HG02870 (cell line): ENCODE results near the gene CDH15.

ENCODE experiments used
- ATAC-seq: cut with Tn5 transposase; IDR thresholded peaks from one replicate; pipeline ENCODE4 v1.9.1; 2021; ENCODE audit warnings: mild to moderate bottlenecking, moderate library complexity; ENCODE audit not compliant: unreplicated experiment

Gene CDH15

GRCh38 chr16:89170346-89171215 lies 967 bp upstream of the CDH15 start:
- ATAC-seq: no peak

- no peak for ATAC-seq
Measured at GRCh38 chr16:89172171-89172527, 601 bp downstream of the CDH15 start.

- ATAC-seq: no peak
Measured at GRCh38 chr16:89172528-89173173, 1.1 kb downstream of the CDH15 start.

GRCh38 chr16:89173174-89173921 lies 1.8 kb downstream of the CDH15 start:
- ATAC-seq: no peak

GRCh38 chr16:89174055-89174827 lies 2.7 kb downstream of the CDH15 start:
- ATAC-seq: no peak

GRCh38 chr16:89174877-89175276 lies 3.3 kb downstream of the CDH15 start:
- ATAC-seq: no peak

- no peak for ATAC-seq
Measured at GRCh38 chr16:89175280-89176146, 4.0 kb downstream of the CDH15 start.

- ATAC-seq: no peak
Measured at GRCh38 chr16:89176147-89176690, 4.7 kb downstream of the CDH15 start.

- no peak for ATAC-seq
Measured at GRCh38 chr16:89176717-89177116, 5.2 kb downstream of the CDH15 start.

- ATAC-seq: no peak
Measured at GRCh38 chr16:89177501-89177900, 6.0 kb downstream of the CDH15 start.

- no peak for ATAC-seq
Measured at GRCh38 chr16:89178453-89179147, 7.1 kb downstream of the CDH15 start.

- no peak for ATAC-seq
Measured at GRCh38 chr16:89179148-89179484, 7.6 kb downstream of the CDH15 start.

- ATAC-seq: no peak
Measured at GRCh38 chr16:89179656-89180315, 8.2 kb downstream of the CDH15 start.

- ATAC-seq: no peak
Measured at GRCh38 chr16:89183463-89183862, 11.9 kb downstream of the CDH15 start.

GRCh38 chr16:89183975-89184676 lies 12.6 kb downstream of the CDH15 start:
- ATAC-seq: no peak

- no peak for ATAC-seq
Measured at GRCh38 chr16:89184677-89184932, 13.1 kb downstream of the CDH15 start.

GRCh38 chr16:89184933-89185794 lies 13.6 kb downstream of the CDH15 start:
- no peak for ATAC-seq
